Activated CD4-positive, alpha-beta T cell treated with anti-CD3 and anti-CD28 coated beads, Interleukin-2, amount 50 U/mL, for 48 hours (primary cell): ENCODE data around the gene AKAP17A.
A peak's percentile ranks its signal among the peaks of the same experiment; 100 is the strongest.

ENCODE experiments used
- DNase-seq, 2 experiments: peaks; one replicate each; pipeline ENCODE4 v3.0.0-alpha.2; 2020

Gene AKAP17A

DNA sequence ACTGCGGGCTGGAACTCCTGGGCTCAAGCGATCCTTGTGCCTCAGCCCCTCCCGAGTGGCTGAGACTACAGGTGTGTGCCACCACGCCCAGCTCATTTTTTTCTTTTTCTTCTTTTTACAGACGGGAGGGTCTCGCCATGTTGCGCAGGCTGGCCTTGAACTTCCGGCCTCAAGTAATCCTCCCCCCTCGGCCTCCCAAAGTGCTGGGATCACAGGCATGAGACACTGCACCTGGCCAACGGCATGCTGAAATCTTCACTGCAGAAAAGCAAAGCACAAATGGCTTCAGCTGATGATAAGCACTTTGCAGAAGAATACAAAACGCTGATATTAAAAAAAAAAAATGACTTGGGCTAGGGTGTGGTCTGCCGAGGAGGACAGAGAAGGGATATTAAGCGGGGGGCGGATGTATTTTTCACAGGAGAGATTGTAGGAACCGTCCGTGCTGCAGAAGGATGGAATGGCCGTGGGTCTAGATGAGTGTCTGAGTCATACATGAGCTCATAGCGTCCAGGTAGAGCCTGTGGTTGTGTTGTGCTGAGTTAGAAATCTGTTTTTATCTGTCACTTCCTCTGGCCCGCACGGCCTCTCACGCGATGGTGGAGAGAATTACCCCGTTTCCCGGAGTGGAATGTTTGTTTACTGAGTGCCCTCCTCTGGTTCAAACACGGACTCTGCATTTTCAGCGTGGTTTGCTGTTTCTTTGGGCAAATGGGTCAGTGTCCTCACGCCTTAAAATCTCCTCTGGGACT, 8.5 kb upstream of the AKAP17A start:
- DNase-seq, result peak; percentile 71 to 76

DNA sequence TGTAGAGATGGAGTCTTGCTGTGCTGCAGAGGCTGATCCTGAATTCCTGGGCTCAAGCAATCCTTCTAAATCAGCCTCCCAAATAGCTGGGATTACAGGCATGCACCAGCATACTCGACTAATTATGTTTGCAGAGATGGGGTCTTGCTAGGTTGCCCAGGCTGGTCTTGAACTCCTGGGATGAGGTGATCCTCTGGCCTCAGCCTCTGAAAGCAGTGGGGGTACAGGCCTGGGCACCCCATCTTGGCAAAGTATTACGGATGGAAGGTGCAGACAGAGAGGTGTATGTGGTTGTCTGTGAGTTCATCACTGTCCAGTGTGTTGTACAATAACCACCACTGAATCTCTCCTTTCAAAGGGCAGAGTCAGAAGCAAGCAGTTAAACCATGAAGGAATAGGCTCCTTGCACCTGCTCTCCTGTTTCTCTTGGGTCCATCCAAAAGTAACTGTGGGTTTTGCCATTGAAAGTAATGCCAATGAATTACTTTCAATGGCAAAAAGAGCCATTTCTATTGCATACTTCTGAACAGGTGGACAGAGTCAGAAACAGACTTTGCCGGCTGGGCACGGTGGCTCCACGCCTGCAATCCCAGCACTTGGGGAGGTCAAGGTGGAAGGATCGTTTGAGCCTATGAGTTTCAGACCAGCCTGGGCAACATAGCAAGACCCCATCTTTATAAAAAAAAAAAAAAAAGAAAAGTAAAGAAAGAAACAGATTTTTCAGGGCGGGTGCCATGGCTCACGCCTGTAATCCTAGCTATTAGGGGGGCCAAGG, 7.0 kb upstream of the AKAP17A start:
- DNase-seq, result no peak

GRCh38 chrX:1587161-1587560, 4.2 kb upstream of the AKAP17A start:
- DNase-seq, result no peak

DNA sequence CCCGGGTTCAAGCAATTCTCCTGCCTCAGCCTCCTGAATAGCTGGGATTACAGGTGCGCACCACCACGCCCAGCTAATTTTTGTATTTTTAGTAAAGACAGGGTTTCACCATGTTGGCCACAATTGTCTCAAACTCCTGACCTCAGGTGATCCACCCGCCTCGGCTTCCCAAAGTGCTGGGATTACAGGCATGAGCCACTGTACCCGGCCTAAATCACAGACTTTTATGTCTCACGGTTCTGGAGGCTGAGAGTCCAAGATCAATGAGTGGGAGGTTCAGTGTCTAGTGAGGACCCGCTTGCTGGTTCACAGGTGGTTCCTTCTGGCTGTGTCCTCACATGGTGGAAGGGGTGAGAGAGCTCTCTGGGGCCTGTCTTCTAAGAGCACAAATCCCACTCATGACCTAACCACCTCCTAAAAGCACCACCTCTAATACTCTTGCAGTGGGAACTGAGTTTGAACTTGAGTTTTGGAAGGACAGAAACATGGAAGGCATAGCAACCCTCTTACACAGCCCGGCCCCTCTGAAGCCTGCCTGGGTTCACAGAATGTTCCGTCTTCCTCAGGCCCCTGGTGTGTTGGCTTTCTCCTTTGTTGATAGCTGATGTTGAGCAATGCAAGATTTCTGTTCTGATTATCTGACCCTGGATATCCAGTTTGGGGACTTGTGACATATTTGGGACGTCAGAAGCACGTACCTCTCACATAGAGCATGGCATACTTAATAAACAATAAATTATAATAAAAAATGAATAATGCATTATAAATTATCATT, 1.9 kb upstream of the AKAP17A start:
- DNase-seq, result no peak

DNA sequence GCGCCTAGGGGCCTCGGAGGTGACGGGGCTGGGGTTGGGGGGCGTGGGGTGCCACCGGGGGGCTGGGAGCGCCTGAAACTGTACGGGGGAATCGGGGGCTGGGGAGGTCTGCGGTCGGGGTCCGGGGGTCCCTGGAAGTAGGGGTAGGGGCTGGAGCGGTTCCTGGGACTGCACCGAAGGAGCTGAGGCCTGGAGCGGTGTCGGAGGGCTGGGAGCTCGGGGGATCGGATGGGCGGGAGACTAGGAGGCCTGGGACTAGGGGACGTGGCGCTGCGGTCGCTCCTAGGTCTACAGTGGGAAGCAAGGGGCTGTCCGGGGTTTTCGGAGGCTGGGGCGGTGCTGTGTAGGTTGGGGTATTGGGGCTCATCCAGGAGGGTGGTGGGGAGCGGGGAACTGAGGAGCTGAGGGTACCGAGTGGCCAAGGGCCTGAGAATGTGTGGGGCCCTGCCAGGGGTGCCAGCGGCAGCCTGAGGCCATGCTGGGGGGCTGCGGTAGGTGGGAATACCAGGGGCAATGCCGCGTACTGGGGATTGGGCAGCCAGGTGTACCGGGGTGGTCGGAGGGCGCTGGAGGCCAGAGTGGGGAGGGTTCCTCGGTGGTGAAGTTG, 562 bp downstream of the AKAP17A start:
- peak in 1 of 2 experiments; percentile 31 for DNase-seq

GRCh38 chrX:1592470-1593142, 1.2 kb downstream of the AKAP17A start:
- peak; percentile 29 to 30 for DNase-seq

DNA sequence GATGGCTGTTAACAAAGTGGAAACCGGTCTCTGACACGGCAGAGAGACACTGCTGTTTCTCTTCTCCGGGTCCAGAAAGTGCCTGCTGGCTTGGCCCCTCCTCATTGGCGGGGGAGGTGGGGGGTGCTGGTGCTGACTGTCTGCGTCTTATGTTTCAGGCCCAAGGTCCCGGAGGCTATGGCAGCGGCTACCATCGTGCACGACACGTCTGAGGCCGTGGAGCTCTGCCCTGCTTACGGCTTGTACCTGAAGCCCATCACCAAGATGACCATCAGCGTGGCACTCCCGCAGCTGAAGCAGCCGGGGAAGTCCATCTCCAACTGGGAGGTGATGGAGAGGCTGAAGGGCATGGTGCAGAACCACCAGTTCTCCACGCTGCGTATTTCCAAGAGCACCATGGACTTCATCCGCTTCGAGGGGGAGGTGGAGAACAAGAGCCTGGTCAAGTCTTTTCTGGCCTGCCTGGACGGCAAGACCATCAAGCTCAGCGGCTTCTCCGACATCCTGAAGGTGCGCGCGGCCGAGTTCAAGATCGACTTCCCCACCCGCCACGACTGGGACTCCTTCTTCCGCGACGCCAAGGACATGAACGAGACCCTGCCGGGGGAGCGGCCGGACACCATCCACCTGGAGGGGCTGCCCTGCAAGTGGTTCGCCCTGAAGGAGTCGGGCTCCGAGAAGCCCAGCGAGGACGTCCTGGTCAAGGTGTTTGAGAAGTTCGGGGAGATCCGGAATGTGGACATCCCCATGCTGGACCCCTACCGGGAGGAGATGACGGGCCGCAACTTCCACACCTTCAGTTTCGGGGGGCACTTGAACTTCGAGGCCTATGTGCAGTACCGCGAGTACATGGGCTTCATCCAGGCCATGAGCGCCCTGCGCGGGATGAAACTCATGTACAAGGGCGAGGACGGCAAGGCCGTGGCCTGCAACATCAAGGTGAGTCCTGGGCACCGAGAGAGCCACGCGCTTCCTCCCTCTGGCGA, 2.2 kb downstream of the AKAP17A start:
- DNase-seq, result no peak

DNA sequence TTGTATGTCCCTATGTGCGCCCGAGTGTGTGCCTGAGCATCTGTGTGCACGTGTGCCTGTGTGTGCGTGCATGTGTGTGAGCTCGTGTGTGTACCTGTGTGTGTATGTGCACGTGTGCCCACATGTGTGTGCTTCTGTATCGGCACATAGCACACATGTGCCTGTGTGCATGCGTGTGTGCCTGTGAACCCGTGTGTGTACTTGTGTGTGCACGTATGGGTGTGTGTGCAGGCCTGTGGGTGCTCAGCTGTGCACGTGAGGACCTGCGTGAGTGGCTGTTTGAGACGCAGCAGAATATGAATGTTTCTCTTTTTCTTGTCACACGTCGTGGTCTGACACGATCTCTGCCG, 4.3 kb downstream of the AKAP17A start:
- no peak for DNase-seq

GRCh38 chrX:1596676-1597344, 5.4 kb downstream of the AKAP17A start:
- DNase-seq, result no peak

- no peak for DNase-seq
Observed at GRCh38 chrX:1597345-1598020, 6.1 kb downstream of the AKAP17A start.

DNA sequence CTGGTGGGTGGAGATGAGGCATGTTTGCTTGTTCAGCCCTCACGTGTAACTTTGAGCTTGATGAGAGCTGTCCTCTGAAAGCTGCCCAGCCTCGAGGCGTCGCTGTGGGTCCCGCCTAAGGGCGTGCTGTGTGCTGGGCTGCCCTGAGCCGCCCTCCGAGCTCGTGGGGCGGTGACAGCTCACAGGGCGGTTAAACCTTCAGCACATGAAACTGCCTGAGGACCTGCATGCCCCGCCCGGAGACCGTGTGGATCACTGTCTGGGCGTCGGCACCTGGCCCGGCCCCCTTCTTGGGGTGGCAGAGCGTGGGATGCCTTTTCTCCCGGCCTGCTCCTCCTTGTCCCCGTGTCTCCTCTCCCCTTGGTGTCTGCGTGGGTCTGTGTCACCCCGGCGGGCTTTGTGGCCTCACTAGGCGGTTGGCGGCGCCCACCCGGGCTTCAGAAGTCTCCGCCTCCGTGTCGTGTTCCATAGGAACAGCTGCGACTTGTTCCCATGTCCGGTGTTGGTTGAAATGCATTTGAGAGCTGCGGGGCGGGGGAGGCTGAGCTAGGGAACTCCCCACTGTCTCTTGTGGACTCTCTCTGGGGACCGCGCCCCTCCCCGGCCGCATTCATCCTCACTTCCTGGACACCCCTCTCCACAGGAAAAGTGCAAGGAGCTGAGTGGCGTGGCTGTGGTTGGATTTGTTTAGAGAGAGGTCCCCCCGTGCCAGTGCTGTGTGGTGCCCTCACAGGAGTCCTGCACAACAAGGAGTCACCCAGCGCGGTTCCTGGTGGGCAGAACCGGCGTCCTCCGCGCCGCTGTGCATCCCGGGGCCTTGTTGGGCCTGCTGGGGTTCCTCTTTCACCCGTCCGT, 6.8 kb downstream of the AKAP17A start:
- DNase-seq, result no peak

GRCh38 chrX:1598876-1599790, 7.7 kb downstream of the AKAP17A start:
- DNase-seq, result no peak

DNA sequence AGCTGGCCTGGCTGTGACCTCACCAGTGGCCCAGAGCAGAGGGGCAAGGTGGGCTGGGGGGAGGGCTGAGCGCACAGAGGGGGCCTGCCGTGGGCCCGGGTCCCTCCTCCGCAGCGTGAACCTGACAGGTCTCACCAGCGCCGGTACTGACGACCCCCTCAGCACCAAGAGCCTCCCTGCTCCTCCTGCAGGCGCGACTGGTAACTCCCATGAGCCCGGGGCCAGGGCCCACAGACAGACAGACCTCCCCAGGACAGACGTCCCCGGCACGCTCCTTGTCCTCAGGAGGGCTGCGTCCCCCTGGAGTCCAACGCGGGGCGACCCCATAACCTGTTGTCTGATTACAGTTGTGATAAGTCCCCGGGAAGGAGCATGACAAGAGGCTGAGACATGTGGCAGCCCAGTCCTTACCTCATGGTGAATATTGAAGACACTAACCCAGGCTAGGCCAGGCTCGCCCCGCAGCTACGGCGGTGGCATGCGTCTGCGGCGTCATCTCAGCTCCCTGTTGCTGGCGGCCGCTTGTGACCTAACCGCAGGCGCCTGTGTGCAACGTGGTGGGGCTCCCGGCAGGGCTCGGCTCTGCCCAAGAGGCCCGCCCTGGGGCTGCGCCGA, 8.5 kb downstream of the AKAP17A start:
- DNase-seq, result no peak

DNA sequence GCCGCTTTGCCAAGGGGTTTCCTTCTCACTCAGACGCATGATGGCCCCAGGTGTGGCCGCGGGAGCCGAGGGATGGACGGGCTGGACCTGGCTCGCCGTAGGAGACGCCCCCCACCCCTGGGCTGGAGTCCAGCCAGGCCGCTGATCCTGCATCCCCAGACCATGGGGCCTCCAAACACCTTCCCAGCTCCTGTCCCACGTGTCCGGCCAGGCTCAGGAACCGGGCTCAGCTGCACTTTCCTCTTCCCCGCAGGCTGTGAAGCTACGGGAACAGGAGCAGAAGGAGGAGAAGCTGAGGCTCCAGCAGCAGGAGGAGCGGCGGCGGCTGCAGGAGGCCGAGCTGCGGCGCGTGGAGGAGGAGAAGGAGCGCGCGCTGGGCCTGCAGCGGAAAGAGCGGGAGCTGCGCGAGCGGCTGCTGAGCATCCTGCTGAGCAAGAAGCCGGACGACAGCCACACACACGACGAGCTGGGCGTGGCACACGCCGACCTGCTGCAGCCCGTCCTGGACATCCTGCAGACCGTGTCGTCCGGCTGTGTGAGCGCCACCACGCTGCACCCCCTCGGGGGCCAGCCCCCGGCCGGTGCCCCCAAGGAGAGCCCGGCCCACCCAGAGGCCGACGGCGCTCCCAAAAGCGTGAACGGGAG, 9.1 kb downstream of the AKAP17A start:
- DNase-seq, result no peak

DNA sequence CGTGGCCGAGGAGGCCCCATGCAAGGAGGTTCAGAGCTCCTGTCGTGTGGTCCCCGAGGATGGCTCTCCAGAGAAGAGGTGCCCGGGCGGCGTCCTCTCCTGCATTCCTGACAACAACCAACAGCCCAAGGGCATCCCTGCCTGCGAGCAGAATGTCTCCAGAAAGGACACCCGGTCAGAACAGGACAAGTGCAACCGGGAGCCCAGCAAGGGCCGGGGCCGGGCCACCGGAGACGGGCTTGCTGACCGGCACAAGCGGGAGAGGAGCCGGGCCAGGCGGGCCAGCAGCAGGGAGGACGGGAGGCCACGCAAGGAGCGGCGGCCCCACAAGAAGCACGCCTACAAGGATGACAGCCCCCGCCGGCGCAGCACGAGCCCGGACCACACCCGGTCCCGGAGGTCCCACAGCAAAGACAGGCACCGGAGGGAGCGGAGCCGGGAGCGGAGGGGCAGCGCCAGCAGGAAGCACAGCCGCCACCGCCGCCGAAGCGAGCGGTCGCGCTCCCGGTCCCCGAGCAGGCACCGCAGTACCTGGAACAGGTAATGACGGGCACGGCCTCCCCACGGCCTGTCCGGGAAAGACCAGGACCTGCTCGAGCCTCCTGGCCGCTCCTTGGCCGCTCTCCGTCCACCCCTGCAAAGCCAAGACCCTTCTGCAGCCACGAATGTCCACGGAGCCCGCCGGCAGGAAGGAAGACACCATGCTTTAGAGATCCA, 9.8 kb downstream of the AKAP17A start:
- no peak for DNase-seq

DNA sequence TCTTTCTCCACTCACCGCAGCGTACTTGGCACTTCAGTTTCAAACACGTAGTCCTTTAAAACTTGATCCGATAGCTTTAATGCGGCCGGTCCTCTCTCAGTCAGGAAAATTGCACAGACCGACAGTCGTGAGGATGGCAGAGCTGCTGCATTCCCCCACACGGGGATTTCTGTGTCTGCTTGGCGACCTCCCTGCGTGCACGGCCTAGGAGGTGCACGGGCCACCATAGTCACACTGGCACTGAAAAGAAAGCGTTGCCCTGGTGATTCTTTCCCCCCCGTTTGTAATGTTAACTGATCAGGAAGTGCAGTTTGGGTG, 10.3 kb downstream of the AKAP17A start:
- no peak for DNase-seq

GRCh38 chrX:1602299-1602698, 10.9 kb downstream of the AKAP17A start:
- no peak for DNase-seq
